ENCODE measurements around the gene ACTN3.

ACTN3 gene

DNA sequence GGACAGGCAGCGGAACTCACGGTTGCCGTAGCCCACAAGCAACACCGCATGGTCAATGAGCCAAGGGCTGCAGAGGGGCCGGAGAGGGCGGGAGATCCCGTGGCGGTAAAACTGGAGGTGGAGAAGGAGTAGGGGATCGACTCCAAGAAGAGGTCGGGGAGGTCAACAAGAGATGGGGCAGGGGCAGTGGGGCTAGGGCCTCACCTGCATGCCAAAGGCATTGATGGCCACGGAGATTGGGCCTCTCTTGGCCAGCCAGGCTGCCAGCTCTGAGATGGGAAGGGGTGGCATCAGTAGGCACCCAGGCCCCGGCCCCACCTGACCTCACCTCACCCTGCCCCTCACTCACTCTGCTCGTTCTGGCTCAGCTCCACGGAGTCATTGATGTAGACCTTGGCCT lies 17.8 kb downstream of the ACTN3 start:
- no peak for DNase-seq (ENCODE audit: low read depth)
- TF ChIP-seq, protein P1, sequence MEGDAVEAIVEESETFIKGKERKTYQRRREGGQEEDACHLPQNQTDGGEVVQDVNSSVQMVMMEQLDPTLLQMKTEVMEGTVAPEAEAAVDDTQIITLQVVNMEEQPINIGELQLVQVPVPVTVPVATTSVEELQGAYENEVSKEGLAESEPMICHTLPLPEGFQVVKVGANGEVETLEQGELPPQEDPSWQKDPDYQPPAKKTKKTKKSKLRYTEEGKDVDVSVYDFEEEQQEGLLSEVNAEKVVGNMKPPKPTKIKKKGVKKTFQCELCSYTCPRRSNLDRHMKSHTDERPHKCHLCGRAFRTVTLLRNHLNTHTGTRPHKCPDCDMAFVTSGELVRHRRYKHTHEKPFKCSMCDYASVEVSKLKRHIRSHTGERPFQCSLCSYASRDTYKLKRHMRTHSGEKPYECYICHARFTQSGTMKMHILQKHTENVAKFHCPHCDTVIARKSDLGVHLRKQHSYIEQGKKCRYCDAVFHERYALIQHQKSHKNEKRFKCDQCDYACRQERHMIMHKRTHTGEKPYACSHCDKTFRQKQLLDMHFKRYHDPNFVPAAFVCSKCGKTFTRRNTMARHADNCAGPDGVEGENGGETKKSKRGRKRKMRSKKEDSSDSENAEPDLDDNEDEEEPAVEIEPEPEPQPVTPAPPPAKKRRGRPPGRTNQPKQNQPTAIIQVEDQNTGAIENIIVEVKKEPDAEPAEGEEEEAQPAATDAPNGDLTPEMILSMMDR (conservative IDR thresholded peaks at IDR 0.05; ENCODE audit: low read length): no peak
- H3K4me3 ChIP-seq (ENCODE audit: low read length): no peak overlapping the region

DNA sequence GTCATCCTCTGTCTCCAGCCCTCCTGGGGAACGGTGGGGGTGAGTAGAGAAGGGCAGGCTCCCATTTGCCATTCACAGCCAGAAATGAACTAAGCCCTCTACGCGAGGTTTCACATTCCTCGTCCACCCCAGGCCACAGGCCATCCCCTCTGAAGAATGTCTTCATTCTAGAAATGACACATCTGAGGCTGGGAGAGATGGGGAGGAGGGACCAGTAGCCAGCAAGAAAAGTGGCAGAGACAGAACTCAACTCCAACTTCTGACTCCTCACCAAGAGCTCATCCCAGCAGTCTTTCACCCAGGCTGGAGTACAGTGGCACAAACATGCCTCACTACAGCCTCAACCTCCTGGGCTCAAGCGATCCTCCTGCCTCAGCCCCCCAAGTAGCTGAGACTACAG lies 18.3 kb downstream of the ACTN3 start:
- DNase-seq (ENCODE audit: low read depth): no peak
- no peak overlapping the region for H3K4me3 ChIP-seq (ENCODE audit: low read length)
- TF ChIP-seq, protein P1 (conservative IDR thresholded peaks at IDR 0.05; ENCODE audit: low read length): no peak

DNA sequence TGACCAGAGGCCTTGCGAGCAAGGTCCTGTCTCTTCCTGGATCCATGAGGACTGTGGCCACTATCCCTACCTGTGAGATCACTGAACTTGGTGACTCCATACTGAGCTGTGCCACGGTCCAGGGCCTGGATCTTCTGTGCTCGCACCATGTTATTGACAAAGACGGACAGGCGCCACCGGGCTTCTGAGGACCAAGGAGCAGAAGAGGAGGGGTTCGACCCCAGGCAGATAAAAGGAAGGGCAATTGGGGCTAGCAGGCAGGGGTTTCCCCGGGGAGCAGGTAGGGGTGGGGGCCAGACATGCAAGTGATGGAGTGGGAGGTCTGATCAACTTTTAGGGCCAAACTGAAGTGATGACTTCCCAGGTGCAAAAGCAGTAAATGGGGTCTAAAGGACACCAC lies 19.5 kb downstream of the ACTN3 start:
- TF ChIP-seq, protein P1 (conservative IDR thresholded peaks at IDR 0.05; ENCODE audit: low read length): no peak
- no peak overlapping the region for H3K4me3 ChIP-seq (ENCODE audit: low read length)

DNA sequence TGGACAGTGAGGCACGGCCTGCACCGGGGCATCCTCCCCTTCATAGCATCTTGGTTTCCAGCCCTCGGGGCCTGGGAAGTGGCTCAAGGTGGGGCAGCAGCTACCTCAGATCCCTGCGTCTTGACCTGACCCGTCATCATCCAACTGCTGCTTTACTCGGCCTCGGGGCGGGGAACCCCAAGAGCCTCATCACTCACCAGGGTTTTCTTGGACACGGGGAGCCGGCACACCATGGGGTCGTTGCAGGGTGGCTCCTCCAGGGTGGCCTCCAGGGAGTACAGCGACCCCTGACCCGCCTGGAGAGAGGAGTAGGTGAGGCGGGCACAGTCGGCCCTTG lies 21.1 kb downstream of the ACTN3 start:
- DNase-seq (ENCODE audit: low read depth): no peak
- peak overlapping the region; percentile 43 for H3K4me3 ChIP-seq (ENCODE audit: low read length)
- TF ChIP-seq, protein P1 (conservative IDR thresholded peaks at IDR 0.05; ENCODE audit: low read length): no peak

More for the DNA sequence above, 19.5 kb downstream of the ACTN3 start:
- DNase-seq (ENCODE audit: low read depth): no peak

DNA sequence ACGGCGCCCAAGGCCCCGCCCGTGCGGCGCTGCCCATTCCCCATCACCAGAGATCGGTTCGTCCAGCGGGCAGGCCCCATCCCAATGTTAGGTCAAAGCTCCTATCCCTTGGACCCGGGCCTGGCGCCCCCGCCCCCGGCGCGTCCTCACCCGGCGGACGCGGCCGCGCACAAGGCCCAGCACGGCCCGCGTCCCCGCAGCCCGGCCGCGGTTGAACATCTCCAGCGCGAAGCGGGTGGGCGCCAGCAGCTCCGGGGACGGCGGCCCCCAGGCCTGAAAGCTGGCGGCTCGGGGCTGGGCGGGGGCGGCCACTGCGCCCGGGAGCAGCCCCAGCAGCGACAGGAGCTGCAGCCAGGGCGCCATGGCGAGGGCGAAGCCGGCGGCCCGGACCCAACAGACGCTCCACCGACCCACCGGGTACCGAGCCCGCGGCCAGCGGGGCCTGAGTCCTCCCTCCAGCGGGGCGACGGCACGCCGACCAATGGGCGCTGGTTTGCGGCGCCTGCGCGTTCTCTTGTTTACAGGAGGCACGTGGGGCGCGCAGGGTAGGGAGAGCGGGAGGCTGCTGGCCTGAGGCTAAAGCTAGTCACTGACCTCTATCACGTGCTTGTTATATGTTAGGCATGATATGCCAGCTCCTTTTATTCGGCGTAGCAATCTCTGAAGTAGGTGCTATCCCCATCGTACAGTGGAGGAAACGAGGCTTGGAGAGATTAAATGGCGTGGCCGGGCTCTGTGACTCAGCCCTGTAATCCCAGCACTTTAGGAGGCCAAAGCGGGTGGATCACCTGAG lies 21.6 kb downstream of the ACTN3 start, which contains the start of gene CTSF:
CTSF (minus strand) TSS at position 483 of the 793 bp plus-strand sequence; CDS start at position 363, 120 bp downstream.
- TF ChIP-seq, protein P1 (conservative IDR thresholded peaks at IDR 0.05; ENCODE audit: low read length): no peak
- DNase-seq (ENCODE audit: low read depth): peak; percentile 67
- peak within 1 kb of the TSS; percentile 47 for H3K4me3 ChIP-seq (ENCODE audit: low read length)

DNA sequence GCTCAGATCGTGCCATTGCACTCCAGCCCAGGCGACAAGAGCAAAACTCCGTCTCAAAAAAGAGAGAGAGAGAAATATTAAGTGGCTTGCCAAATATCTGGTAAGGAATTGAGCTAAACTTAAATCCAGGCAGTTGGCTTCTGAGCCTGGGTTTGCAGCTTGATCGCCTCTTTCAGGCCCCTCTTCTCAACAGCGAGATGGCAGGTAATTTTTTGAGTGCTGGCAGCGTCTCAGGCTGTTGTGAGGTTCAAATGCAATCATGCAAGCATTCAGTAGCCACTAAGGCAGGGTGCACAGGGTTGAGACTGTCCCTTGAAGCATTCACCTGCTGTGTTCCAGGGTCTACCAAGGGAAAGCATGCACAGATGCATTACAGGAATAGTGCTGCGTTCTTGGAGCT lies 22.4 kb downstream of the ACTN3 start:
- TF ChIP-seq, protein P1 (conservative IDR thresholded peaks at IDR 0.05; ENCODE audit: low read length): no peak
- no peak overlapping the region for H3K4me3 ChIP-seq (ENCODE audit: low read length)
- no peak for DNase-seq (ENCODE audit: low read depth)
